Measurements from ENCODE around the gene IGSF10.

Gene IGSF10

DNA sequence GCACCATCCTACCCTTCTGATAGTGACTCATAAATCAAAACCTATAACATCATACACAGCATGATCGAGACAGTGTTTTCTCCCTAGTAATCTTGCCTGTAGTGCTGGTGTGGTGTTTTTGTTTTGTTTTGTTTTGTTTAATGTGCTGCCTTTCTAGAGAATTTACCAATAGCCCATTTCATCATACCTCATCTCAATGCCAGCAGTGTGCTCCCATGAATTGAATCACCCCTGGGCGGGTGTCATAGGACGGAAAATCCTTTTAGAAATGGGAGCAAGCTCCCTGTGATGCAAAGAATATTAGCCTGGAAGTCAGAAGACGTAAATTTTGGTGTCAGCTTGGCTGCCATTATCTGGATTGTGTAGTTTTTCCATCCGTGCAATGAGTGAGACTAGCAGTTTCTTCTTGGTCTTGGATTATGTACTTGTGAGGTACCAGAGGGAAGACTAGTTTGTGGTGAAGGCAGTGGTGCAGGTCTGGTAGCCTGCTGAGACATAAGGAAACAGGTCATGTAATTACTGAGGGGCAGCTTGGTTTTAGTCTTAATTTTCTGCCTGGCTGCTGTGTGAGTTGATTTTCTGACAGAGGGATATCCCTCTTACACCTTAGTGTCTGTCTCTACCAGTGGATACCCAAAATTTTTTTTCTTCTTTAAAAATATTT lies 29.9 kb downstream of the IGSF10 start:
- Mint-ChIP-seq H3K27ac (ENCODE audit: low read depth) (no peak overlapping the region), H3K4me1 (no peaks in the 10 kb centered on the region), H3K9me3 (no peaks in the 10 kb centered on the region), H3K4me3 (no peak overlapping the region), H3K36me3 (ENCODE audit: insufficient read depth) (no peaks in the 10 kb centered on the region), H3K27me3 (peaks cover 21% of the 10 kb centered on the region)
- no peak for ATAC-seq (replicated peaks; ENCODE audit: extremely low read depth, poor library complexity, severe bottlenecking)
- no peak for DNase-seq (ENCODE audit: low spot score in 2 of 2)

DNA sequence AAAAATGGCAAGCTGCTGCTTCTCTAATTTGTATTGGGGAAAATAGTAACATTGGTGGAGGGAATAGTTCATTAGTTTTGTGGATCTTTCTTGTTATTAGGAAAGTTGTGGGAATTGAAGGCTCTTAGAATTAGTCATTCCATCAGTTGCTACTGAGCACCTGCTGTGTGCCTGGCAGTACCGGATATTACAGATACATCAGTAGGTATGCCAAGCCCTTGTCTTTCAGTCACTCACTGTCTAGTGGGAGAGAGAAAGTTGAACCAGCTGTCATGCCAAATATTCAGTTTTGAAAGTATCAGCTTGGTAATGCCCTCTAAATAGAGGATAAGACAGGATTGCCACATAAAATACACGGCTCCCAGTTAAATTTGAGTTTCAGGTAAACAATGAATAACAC lies 32.5 kb downstream of the IGSF10 start:
- no peaks in the 10 kb centered on the region for H3K4me1 Mint-ChIP-seq
- no peaks in the 10 kb centered on the region for H3K9me3 Mint-ChIP-seq
- H3K4me3 Mint-ChIP-seq = no peak overlapping the region
- ATAC-seq (replicated peaks; ENCODE audit: extremely low read depth, poor library complexity, severe bottlenecking) (no peak), DNase-seq (ENCODE audit: low spot score in 2 of 2) (no peak)
- peaks cover 28% of the 10 kb centered on the region for H3K27me3 Mint-ChIP-seq
- H3K36me3 Mint-ChIP-seq (ENCODE audit: insufficient read depth) = no peaks in the 10 kb centered on the region
- H3K27ac Mint-ChIP-seq (ENCODE audit: low read depth) = no peak overlapping the region

DNA sequence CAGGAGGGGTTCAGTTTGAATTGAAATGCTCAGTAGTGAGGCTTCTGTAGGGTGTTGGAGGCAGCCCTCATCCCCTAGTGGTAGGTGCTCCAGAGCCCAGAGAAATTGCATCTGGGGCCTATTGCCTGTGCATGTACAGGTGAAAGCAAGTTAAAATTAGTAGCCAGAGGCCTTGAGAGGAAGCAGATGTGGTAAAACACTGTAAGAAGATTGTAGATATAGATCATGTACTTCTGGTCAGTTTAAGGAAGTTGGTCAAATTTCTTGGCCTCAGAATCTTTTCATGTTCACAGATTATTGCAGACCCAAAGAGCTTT lies 34.6 kb downstream of the IGSF10 start:
- no peak overlapping the region for H3K4me3 Mint-ChIP-seq
- peaks cover 25% of the 10 kb centered on the region for H3K27me3 Mint-ChIP-seq
- no peaks in the 10 kb centered on the region for H3K36me3 Mint-ChIP-seq (ENCODE audit: insufficient read depth)
- ATAC-seq (replicated peaks; ENCODE audit: extremely low read depth, poor library complexity, severe bottlenecking) = no peak
- DNase-seq (ENCODE audit: low spot score in 2 of 2) = no peak
- H3K4me1 Mint-ChIP-seq = no peaks in the 10 kb centered on the region
- H3K27ac Mint-ChIP-seq (ENCODE audit: low read depth) = no peak overlapping the region
- H3K9me3 Mint-ChIP-seq = no peaks in the 10 kb centered on the region

DNA sequence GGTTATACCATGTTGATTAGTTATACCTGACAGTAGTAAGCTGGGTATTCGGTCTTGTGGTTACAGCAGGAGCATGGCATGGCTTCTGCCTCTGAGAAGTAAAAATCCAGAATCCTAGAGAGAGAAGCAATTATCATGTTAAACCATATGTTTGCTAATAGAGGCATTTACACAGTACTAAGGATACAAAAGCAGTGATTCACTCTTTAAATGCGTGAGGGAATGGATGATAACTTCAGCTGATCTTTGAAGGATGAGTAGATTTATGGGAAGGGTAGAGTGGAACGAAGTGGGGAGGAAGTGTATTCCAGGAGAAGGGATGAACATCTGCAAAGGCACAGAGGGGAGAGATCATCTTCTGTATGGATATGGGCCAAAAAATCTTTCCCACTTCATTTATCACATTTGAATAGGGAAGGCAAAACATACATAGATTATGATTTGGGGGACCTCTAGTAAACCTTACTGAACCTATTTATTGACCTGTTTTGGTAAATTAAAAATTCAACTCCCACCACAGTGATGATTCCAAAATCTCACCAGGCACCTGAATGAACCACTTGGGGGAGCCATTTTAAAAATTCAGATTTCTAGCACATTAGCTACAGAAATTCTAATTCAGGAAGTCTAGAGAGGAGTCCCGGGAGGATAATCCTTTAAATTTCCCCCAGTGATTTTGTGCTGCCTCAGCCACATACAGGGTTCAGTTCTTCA lies 35.1 kb downstream of the IGSF10 start:
- H3K27ac Mint-ChIP-seq (ENCODE audit: low read depth) = no peak overlapping the region
- ATAC-seq (replicated peaks; ENCODE audit: extremely low read depth, poor library complexity, severe bottlenecking) = no peak
- no peaks in the 10 kb centered on the region for H3K9me3 Mint-ChIP-seq
- no peak for DNase-seq (ENCODE audit: low spot score in 2 of 2)
- no peak overlapping the region for H3K4me3 Mint-ChIP-seq
- H3K4me1 Mint-ChIP-seq = no peaks in the 10 kb centered on the region
- H3K27me3 Mint-ChIP-seq = peaks cover 20% of the 10 kb centered on the region
- no peaks in the 10 kb centered on the region for H3K36me3 Mint-ChIP-seq (ENCODE audit: insufficient read depth)

DNA sequence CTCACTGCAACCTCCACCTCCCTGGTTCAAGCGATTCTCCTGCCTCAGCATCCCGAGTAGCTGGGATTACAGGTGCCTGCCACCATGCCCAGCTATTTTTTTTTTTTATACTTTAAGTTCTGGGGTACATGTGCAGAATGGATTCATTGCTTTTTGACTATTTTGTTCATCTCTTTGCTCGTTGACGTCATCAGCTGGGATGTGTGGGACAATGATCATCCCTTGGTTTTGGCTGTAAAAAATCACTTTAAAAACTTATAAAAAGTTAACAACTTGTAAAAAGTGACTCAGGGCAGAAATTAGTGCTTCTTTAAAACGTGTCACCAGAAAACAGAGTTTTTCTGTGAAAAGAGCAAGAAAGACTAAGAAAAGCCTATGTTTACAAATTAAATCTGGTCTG lies 37.8 kb downstream of the IGSF10 start:
- no peak for DNase-seq (ENCODE audit: low spot score in 2 of 2)
- no peak for ATAC-seq (replicated peaks; ENCODE audit: extremely low read depth, poor library complexity, severe bottlenecking)
- H3K27me3 Mint-ChIP-seq = peaks cover 9% of the 10 kb centered on the region
- no peaks in the 10 kb centered on the region for H3K36me3 Mint-ChIP-seq (ENCODE audit: insufficient read depth)
- H3K9me3 Mint-ChIP-seq = no peaks in the 10 kb centered on the region
- H3K4me3 Mint-ChIP-seq = no peak overlapping the region
- no peaks in the 10 kb centered on the region for H3K4me1 Mint-ChIP-seq
- no peak overlapping the region for H3K27ac Mint-ChIP-seq (ENCODE audit: low read depth)

DNA sequence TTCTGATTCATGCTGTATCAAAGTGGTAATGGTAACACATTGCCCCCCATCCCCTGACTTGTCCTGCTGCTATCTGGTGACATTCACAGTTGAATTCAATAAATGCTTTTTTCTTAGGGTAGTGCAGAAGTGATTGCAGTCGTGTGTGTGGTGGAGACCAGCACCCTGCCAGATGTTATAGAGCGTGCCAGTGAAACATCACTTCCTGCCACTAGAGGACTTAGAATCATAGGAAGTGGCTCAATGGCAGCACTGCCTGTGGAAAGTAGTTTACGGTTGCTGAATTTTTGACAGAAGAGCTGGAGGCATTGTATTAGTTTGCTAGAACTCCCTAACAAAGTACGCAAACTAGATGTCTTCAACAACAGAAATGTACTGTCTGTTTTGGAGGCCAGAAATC lies 38.9 kb downstream of the IGSF10 start:
- ATAC-seq (replicated peaks; ENCODE audit: extremely low read depth, poor library complexity, severe bottlenecking) = no peak
- H3K9me3 Mint-ChIP-seq = no peaks in the 10 kb centered on the region
- H3K36me3 Mint-ChIP-seq (ENCODE audit: insufficient read depth) = no peaks in the 10 kb centered on the region
- peaks cover 9% of the 10 kb centered on the region for H3K27me3 Mint-ChIP-seq
- no peak overlapping the region for H3K4me3 Mint-ChIP-seq
- H3K4me1 Mint-ChIP-seq = no peaks in the 10 kb centered on the region
- DNase-seq (ENCODE audit: low spot score in 2 of 2) = no peak
- no peak overlapping the region for H3K27ac Mint-ChIP-seq (ENCODE audit: low read depth)

DNA sequence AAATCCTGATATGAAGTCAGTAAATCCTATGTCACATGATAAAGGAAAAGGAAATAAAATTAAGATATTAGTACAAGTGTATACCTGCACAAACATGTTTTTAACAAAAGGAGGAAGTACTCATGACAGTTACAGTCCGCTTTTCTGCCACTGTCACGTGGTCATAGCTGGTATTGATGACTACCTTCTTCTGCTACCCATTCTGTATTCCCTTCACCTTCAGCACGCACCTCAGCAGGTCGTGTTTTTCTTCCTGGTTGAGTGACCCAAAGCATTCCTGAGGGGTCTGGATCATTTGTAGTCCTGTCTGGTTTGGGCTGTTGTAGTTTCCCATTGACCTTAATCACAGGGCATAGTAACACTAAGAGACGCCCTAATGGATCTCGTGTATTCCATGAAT lies 41.1 kb downstream of the IGSF10 start:
- Mint-ChIP-seq H3K27ac (ENCODE audit: low read depth) (no peak overlapping the region), H3K36me3 (ENCODE audit: insufficient read depth) (no peaks in the 10 kb centered on the region), H3K4me1 (no peaks in the 10 kb centered on the region), H3K9me3 (no peaks in the 10 kb centered on the region), H3K4me3 (no peak overlapping the region), H3K27me3 (no peaks in the 10 kb centered on the region)
- no peak for ATAC-seq (replicated peaks; ENCODE audit: extremely low read depth, poor library complexity, severe bottlenecking)
- no peak for DNase-seq (ENCODE audit: low spot score in 2 of 2)

DNA sequence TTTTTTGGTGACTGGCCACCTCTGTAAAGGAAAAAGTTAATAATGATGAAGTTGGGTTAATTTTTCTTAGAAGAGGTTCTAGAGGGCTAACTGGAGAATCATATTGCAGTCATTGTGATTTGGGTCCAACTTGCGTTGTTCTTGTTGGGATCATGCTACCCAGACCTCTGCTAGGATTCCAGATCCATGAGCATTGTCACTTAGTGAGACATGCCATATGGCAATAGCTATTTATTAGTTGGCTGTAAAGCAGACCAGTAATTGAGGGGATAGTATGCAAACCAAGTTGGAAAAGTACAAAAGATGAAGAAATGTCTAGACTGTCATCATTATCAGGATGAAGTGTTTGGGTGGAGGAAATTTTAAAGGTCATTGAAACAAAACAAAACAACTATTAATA lies 45.6 kb downstream of the IGSF10 start:
- ATAC-seq (replicated peaks; ENCODE audit: extremely low read depth, poor library complexity, severe bottlenecking) (no peak), DNase-seq (ENCODE audit: low spot score in 2 of 2) (no peak)
- Mint-ChIP-seq H3K27me3 (no peaks in the 10 kb centered on the region), H3K9me3 (no peaks in the 10 kb centered on the region), H3K27ac (ENCODE audit: low read depth) (no peak overlapping the region), H3K36me3 (ENCODE audit: insufficient read depth) (no peaks in the 10 kb centered on the region), H3K4me1 (no peaks in the 10 kb centered on the region), H3K4me3 (no peak overlapping the region)

DNA sequence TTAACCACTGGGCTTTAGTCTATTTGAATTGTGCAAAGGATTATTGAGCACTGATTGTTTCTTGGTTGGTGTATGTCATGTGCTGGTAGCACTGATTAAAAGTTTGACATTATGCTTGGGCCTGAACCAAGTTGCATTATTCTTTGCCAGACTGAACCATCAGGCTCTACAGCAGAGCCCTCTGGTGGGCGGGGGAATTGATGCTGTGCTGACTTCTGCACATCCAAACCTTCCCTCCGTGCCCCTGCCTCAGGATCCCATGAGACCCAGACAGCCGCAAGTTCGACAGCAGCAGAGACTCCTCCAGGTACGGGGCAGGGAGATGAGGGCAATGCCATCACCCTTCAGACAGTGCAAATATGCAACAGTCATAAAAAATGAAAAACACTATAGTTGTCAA lies 47.9 kb downstream of the IGSF10 start:
- no peak overlapping the region for H3K27ac Mint-ChIP-seq (ENCODE audit: low read depth)
- H3K9me3 Mint-ChIP-seq = no peaks in the 10 kb centered on the region
- H3K4me3 Mint-ChIP-seq = no peak overlapping the region
- no peaks in the 10 kb centered on the region for H3K4me1 Mint-ChIP-seq
- DNase-seq (ENCODE audit: low spot score in 2 of 2) = no peak
- peaks cover 11% of the 10 kb centered on the region for H3K27me3 Mint-ChIP-seq
- ATAC-seq (replicated peaks; ENCODE audit: extremely low read depth, poor library complexity, severe bottlenecking) = no peak
- H3K36me3 Mint-ChIP-seq (ENCODE audit: insufficient read depth) = no peaks in the 10 kb centered on the region
